ENCODE data around the gene SLC1A6.

SLC1A6 gene

GRCh38 chr19:14943601-14944000 lies 36.1 kb downstream of the SLC1A6 start:
- no peak for TF ChIP-seq RAD21 (IDR thresholded peaks at IDR 0.05; ENCODE audit: low read depth)
- TF ChIP-seq EP300 (IDR thresholded peaks at IDR 0.05; ENCODE audit: borderline replicate concordance) = no peak

DNA sequence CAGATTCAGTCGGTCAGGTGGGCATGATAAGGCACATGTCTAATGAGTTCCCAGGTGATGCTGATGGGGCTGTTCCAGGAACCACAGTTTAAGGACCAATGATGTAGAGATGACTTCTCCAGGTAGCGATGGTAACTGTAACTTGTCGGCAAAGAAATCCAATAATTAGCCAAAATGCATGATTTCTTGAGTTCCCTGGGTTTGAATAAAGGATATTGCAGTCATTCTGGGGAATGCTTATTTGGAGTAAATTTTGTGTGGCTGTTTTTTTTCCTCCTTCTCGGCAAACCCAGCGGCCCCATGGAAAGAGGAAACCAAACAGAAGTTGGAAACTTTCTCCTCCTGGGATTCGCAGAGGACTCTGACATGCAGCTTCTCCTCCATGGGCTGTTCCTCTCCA lies 38.5 kb downstream of the SLC1A6 start, which contains the start of gene OR7C2:
TSS of gene OR7C2 (plus strand) at position 301 of the 400 bp plus-strand sequence. CDS start at position 301, 0 bp downstream.
- TF ChIP-seq CREB1 (IDR thresholded peaks at IDR 0.05; ENCODE audit: low read depth) (no peak), FOXM1 (IDR thresholded peaks at IDR 0.05; ENCODE audit: borderline replicate concordance, low read depth) (no peak), EGR1 (IDR thresholded peaks at IDR 0.05) (no peak), TAF1 (IDR thresholded peaks at IDR 0.05; ENCODE audit: low read depth) (no peak), MAX (IDR thresholded peaks at IDR 0.05) (no peak), USF1 (IDR thresholded peaks at IDR 0.05) (no peak), NFIC (IDR thresholded peaks at IDR 0.05) (no peak)

DNA sequence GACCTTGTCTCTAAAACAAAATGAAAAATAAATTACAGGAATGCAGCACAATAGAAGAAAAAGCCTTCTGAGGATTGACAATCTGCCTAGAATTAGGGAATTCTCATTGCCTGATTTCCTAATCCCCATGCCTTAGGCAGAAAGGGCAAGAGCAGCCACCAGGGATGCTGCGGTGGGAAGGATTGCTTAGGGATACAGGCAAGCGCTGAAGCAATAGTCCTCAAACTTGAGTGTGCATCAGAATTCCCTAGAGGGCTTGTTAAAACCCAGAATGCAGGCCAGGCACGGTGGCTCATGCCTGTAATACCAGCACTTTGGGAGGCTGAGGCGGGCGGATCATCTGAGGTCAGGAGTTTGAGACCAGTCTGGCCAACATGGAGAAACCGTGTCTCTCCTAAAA lies 39.4 kb downstream of the SLC1A6 start:
- TF ChIP-seq ZBTB7A (IDR thresholded peaks at IDR 0.05; ENCODE audit: low read depth) = no peak
- no peak for TF ChIP-seq YY1 (IDR thresholded peaks at IDR 0.05; ENCODE audit: low read depth)
- TF ChIP-seq USF1 (IDR thresholded peaks at IDR 0.05) = no peak
- no peak for TF ChIP-seq TEAD4 (IDR thresholded peaks at IDR 0.05)
- no peak for TF ChIP-seq NFIC (IDR thresholded peaks at IDR 0.05)
- no peak for TF ChIP-seq FOXM1 (IDR thresholded peaks at IDR 0.05; ENCODE audit: borderline replicate concordance, low read depth)
- TF ChIP-seq TCF12 (IDR thresholded peaks at IDR 0.05; ENCODE audit: low read depth) = no peak
- no peak for TF ChIP-seq MAX (IDR thresholded peaks at IDR 0.05)
- TF ChIP-seq RAD21 (IDR thresholded peaks at IDR 0.05; ENCODE audit: low read depth) = no peak
- TF ChIP-seq CEBPB (IDR thresholded peaks at IDR 0.05) = no peak
- TF ChIP-seq EP300 (IDR thresholded peaks at IDR 0.05; ENCODE audit: borderline replicate concordance) = no peak
- TF ChIP-seq CREB1 (IDR thresholded peaks at IDR 0.05; ENCODE audit: low read depth) = no peak
- TF ChIP-seq EGR1 (IDR thresholded peaks at IDR 0.05) = no peak
- no peak for TF ChIP-seq REST (IDR thresholded peaks at IDR 0.05; ENCODE audit: low read depth)
- TF ChIP-seq TAF1 (IDR thresholded peaks at IDR 0.05; ENCODE audit: low read depth) = no peak

DNA sequence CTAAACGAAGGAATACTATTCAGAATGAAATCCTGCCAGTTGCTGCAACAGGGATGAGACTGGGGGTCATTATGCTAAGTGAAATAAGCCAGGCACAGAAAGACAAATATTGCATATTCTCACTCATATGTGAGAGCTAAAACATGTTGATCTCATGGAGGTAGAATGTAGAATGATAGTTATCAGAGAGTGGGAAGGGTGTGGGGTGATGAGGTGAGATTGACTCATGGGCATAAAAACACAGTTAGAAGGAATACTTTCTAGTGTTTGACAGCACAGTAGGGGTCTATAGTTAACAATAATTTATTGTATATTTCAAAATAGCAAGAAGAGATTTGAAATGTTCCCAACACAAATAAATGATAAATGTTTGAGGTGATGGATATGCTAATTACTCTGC lies 46.2 kb downstream of the SLC1A6 start:
- TF ChIP-seq ZBTB7A (IDR thresholded peaks at IDR 0.05; ENCODE audit: low read depth) (no peak), NFIC (IDR thresholded peaks at IDR 0.05) (no peak)

DNA sequence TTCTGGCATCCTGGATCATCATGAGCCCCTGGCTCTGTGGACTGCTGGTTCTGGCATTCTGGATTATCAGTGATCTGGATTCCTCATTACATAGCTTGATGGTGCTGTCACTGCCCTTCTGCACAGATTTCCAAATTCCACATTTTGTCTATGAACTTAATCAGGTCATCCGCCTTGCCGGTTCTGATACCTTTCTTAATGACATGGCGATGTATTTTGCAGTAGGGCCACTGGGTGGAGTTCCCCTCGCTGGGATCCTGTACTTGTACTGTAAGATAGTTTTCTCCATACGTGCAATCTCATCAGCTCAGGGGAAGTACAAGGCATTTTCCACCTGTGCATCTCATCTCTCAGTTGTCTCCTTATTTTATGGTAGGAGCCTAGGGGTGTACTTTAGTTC lies 62.8 kb downstream of the SLC1A6 start:
- no peak for TF ChIP-seq CREB1 (IDR thresholded peaks at IDR 0.05; ENCODE audit: low read depth)

DNA sequence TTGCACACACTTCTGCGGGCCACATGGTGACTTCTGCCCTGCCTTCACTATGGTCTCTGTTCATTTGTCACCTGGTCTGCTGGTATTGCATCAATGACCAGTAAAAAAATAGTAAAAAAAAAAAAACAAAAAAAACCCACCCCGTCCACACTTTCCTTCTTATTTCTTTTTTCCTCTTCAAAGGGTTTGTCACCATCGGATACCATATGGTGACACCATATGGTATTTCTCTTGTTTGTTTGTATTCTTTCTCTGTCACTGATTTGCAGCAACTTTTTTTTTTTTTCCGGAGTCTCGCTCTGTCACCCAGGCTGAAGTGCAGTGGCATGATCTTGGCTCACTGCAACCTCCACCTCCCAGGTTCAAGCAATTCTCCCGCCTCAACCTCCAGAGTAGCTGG lies 64.5 kb downstream of the SLC1A6 start:
- TF ChIP-seq EGR1 (IDR thresholded peaks at IDR 0.05) (no peak), TEAD4 (IDR thresholded peaks at IDR 0.05) (no peak), YY1 (IDR thresholded peaks at IDR 0.05; ENCODE audit: low read depth) (no peak), FOXM1 (IDR thresholded peaks at IDR 0.05; ENCODE audit: borderline replicate concordance, low read depth) (no peak), TCF12 (IDR thresholded peaks at IDR 0.05; ENCODE audit: low read depth) (no peak), CREB1 (IDR thresholded peaks at IDR 0.05; ENCODE audit: low read depth) (no peak), MAX (IDR thresholded peaks at IDR 0.05) (no peak), RAD21 (IDR thresholded peaks at IDR 0.05; ENCODE audit: low read depth) (no peak), REST (IDR thresholded peaks at IDR 0.05; ENCODE audit: low read depth) (no peak), NFIC (IDR thresholded peaks at IDR 0.05) (no peak), CEBPB (IDR thresholded peaks at IDR 0.05) (no peak), USF1 (IDR thresholded peaks at IDR 0.05) (no peak)
